GM19035 (cell line): ENCODE results near the gene LRRC23.

Experiments used
- ATAC-seq: cut with Tn5 transposase; IDR thresholded peaks from one replicate; pipeline ENCODE4 v1.9.1; 2021; ENCODE audit not compliant: unreplicated experiment

LRRC23 gene

GRCh38 chr12:6942331-6942665 is 37.7 kb downstream of the LRRC23 start:
- ATAC-seq = no peak

DNA sequence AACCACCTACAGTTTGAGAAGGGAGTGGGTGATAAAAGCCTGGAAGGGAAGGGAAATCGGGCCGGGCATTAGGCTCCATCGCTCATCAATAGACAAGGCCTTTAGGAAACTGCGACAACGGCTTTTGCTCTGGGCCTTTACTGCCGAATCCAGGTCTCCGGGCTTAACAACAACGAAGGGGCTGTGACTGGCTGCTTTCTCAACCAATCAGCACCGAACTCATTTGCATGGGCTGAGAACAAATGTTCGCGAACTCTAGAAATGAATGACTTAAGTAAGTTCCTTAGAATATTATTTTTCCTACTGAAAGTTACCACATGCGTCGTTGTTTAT is 38.7 kb downstream of the LRRC23 start:
- ATAC-seq = peak; percentile 34

- peak; percentile 45 for ATAC-seq
Measured at GRCh38 chr12:6943722-6944380, 39.2 kb downstream of the LRRC23 start, which contains the start of the genes C12orf57 and RNU7-1. Gene C12orf57, plus strand, starts transcription at chr12:6944022. Its CDS starts 100 bp downstream, at chr12:6944122. Gene RNU7-1, plus strand, starts transcription at chr12:6943816.

GRCh38 chr12:6944381-6945186 is 40.0 kb downstream of the LRRC23 start:
- peak; percentile 36 for ATAC-seq

GRCh38 chr12:6945613-6946012 is 41.0 kb downstream of the LRRC23 start:
- no peak for ATAC-seq

GRCh38 chr12:6946033-6946919 is 41.7 kb downstream of the LRRC23 start:
- ATAC-seq = no peak

DNA sequence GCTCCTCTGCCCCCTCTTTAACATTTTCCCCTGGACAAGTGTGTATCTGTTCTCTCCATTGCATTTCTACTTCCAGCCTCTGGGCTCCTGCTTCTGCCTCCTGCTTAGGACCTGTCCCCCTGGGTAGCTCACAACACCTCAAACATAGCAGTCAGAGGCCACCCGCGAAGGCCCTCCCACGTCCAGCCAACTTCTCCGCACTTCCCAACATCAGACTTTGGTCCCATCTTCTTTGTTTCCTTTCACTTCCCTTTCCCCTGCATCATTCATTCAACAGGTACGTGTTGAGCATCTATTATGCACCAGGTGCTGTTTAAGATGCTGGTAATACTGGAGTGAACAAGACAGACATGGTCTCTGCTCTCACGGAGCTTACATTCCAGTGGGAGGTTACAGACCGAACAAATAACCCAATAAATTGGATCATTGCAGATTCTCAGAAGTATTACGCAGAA is 42.3 kb downstream of the LRRC23 start:
- ATAC-seq = no peak

GRCh38 chr12:6947615-6948014 is 43.0 kb downstream of the LRRC23 start:
- no peak for ATAC-seq

GRCh38 chr12:6948873-6949594 is 44.4 kb downstream of the LRRC23 start:
- ATAC-seq = no peak

- no peak for ATAC-seq
Measured at GRCh38 chr12:6950401-6950801, 45.8 kb downstream of the LRRC23 start.

GRCh38 chr12:6950811-6951540 is 46.4 kb downstream of the LRRC23 start, which contains the start of gene PTPN6:
Gene PTPN6, plus strand, starts transcription at chr12:6951356. Its CDS starts 157 bp downstream, at chr12:6951513.
- ATAC-seq = peak; percentile 18

GRCh38 chr12:6951551-6952120 is 47.0 kb downstream of the LRRC23 start:
- no peak for ATAC-seq

DNA sequence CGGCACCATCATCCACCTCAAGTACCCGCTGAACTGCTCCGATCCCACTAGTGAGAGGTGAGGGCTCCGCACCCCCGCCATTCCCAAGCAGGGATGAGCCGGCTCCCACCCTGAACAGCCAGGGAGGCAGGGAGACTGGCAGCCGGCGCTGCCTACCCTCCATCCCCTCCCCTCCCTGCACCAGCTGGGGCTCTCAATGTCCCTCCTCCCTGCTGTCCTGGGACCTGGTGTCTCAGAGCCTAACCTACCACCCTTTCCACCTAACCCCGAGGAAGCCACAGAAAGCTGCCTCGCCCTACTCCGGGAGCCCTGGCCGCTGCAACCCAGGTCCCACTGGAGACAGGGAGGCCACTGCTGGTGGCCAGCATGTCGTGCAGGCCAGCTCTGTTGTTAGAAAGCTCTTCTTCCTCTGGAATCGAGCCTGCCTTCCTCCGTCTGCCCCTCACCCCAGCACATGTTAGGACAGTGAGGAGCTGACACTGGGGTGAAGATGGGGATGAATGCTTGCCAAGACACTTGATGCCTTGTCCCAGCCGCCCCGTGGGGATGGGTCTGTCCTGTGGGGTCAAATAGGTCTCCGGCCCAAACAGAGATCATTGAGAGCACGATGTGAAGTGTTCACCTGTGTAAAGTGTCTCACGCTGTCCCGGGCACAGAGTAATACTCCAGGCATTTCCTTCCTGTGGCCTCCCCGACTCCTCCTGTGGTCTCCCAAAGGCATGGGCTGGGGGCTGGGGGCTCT is 47.7 kb downstream of the LRRC23 start:
- ATAC-seq = no peak

DNA sequence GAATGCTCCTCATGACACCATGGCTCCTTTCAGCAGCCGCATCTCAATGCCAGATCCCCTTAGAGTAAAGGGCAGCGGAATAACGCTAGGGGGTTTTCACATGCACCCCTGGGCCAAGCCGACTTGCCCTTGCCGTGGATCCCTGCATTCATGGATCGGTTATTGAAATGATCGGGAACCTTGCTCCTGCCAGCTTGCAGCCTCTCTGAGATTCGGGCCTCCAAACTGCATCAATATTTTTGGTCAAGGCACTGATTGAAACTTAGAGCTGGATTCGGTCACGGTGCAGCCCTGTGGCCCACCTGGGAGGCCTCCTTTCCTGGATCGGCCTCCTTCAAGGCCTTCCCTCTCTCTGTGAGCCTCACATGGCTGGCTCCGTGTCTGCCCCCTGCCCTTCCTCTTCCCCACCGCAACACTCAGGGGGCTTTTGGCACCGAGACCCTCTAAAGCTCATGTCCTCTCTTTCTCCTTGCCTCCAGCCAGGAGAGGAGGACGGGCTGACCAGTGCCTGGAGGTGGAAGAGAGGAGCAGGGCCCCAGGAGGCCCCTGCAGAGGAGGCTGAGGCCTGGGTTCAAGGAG is 48.3 kb downstream of the LRRC23 start:
- ATAC-seq = no peak

- ATAC-seq = peak; percentile 48
Measured at GRCh38 chr12:6953442-6954315, 49.1 kb downstream of the LRRC23 start.

DNA sequence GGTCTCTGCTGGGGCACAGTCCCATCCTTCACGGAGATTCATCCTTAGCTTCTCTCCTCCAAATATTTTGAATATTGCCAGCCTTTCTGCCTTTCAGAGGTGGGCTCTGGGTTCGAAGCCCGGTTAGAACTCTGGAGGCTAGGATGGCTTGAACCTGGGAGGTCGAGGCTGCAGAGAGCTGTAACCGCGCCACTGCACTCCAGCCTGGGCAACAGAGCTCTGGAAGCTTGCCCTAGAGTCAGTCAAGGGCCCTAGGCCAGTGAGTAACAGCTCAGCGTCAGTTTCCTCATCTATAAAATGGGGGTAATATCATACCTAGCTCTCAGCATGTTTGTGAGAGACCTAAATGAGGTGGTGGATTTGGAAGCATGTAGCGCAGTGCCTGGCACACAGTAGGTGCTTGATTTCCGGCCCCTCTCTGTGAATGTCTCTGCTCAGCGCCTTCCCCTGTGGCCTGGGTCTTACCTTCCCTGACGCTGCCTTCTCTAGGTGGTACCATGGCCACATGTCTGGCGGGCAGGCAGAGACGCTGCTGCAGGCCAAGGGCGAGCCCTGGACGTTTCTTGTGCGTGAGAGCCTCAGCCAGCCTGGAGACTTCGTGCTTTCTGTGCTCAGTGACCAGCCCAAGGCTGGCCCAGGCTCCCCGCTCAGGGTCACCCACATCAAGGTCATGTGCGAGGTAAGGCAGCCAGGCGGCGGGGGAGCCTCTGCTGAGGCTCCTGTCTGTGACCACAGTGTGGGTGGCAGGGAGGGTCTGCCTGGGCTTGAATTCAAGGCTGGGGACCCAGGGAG is 49.9 kb downstream of the LRRC23 start:
- no peak for ATAC-seq
